ENCODE measurements around the gene BCAR3. TPM values are rescaled to one million over a fixed set of nuclear protein-coding genes. Genes with fewer than 3 reads are reported as not detected.

BCAR3 gene
- total and polyA plus RNA-seq, 8 donors, result 15.5 to 26.0 (median 18.9) TPM

GRCh38 chr1:93689521-93690223, 8.0 kb upstream of the BCAR3 start:
- no peak overlapping the region for H3K4me3 ChIP-seq
- no peak for DNase-seq
- H3K27ac ChIP-seq, result no peak overlapping the region
- intact Hi-C loops (cut with DNase I), result no loop called here
- no peak for ATAC-seq
- no peaks in the 10 kb centered on the region for H3K36me3 ChIP-seq
- H3K27me3 ChIP-seq, result no peaks in the 10 kb centered on the region
- no peak for TF ChIP-seq CTCF (IDR thresholded peaks at IDR 0.05)
- peaks cover 8 to 30% of the 10 kb centered on the region in 2 donors for H3K4me1 ChIP-seq
- H3K9me3 ChIP-seq, result no peaks in the 10 kb centered on the region

- intact Hi-C loops (cut with DNase I), result no loop called here
- Histone ChIP-seq H3K27ac (no peak overlapping the region), H3K9me3 (no peaks in the 10 kb centered on the region), H3K4me3 (no peak overlapping the region), H3K27me3 (peaks cover 0 to 7% of the 10 kb centered on the region in 2 donors), H3K4me1 (peaks cover under 1 to 14% of the 10 kb centered on the region in 2 donors), H3K36me3 (no peaks in the 10 kb centered on the region)
- TF ChIP-seq CTCF (IDR thresholded peaks at IDR 0.05), result no peak
- DNase-seq, result no peak
- ATAC-seq, result no peak
These were observed 5.9 kb upstream of the BCAR3 start for GRCh38 chr1:93687542-93687941.

GRCh38 chr1:93686504-93687250, 5.0 kb upstream of the BCAR3 start:
- Histone ChIP-seq H3K27ac (no peak overlapping the region), H3K9me3 (no peaks in the 10 kb centered on the region), H3K4me3 (no peak overlapping the region), H3K27me3 (peaks cover 0 to 16% of the 10 kb centered on the region in 2 donors), H3K36me3 (no peaks in the 10 kb centered on the region), H3K4me1 (peaks cover 5 to 6% of the 10 kb centered on the region in 2 donors)
- intact Hi-C loops (cut with DNase I), result no loop called here
- ATAC-seq, result no peak
- no peak for DNase-seq
- TF ChIP-seq CTCF (IDR thresholded peaks at IDR 0.05), result no peak

- Histone ChIP-seq H3K4me3 (no peak overlapping the region), H3K27ac (no peak overlapping the region), H3K36me3 (no peaks in the 10 kb centered on the region), H3K9me3 (no peaks in the 10 kb centered on the region), H3K27me3 (peaks cover 0 to 23% of the 10 kb centered on the region in 2 donors), H3K4me1 (peaks cover 0 to 6% of the 10 kb centered on the region in 2 donors)
- intact Hi-C loops (cut with DNase I), result no loop called here
- no peak for TF ChIP-seq CTCF (IDR thresholded peaks at IDR 0.05)
- ATAC-seq (no peak), DNase-seq (no peak)
These were observed 4.3 kb upstream of the BCAR3 start for GRCh38 chr1:93685918-93686317.

GRCh38 chr1:93683234-93683633, 1.6 kb upstream of the BCAR3 start:
- H3K36me3 ChIP-seq, result no peaks in the 10 kb centered on the region
- H3K4me3 ChIP-seq, result no peak overlapping the region
- no peak overlapping the region for H3K27ac ChIP-seq
- ATAC-seq (no peak), DNase-seq (no peak)
- no peak for TF ChIP-seq CTCF (IDR thresholded peaks at IDR 0.05)
- intact Hi-C loops (cut with DNase I), result no loop called here
- no peaks in the 10 kb centered on the region for H3K9me3 ChIP-seq
- peaks cover 6 to 18% of the 10 kb centered on the region in 2 donors for H3K4me1 ChIP-seq
- peaks cover 0 to 33% of the 10 kb centered on the region in 2 donors for H3K27me3 ChIP-seq
